ENCODE measurements around the gene ANKRD18B. TPM values are rescaled to one million over a fixed set of nuclear protein-coding genes. Genes with fewer than 3 reads are reported as not detected.
"Not testable (repeated sequence)": the region's sequence is repeated elsewhere in the genome, so short reads cannot be mapped to it uniquely, and the experiment has no call there.

Gene ANKRD18B
- total and polyA plus RNA-seq, 10 of the 15 experiments (the other 5 are each of a cell fraction or from before 2014, with no cell fraction given) = not detected

DNA sequence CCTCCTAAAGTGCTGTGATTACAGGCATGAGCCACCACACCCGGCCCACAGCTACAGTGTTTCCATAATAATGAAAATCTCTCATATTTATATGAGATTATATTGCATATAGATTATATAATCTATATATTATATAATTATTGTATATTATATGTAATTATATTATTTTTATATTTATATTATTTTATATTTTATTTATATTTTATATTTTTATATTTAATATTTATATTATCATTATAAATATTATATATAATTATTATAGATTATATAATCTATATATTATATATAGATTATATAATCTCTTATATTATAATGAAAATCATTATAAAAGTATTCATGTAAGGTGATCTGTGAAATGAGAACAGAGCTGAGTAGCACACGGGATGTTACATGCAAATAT, 11.5 kb downstream of the ANKRD18B start:
- BruUV-seq (replicated peaks) = no TSS peak
- DNase-seq (ENCODE audit: low read depth, low spot score) (no peak), FAIRE-seq (no peak), ATAC-seq (no peak)
- no peaks in the 10 kb centered on the region; a peak in 1 of 4 replicates for H3K27me3 ChIP-seq (replicated peaks in 1 of 2; ENCODE audit: control insufficient read depth in 2 of 2, insufficient read depth in 2 of 2, low read length in 1 of 2)
- ChIA-PET POLR2A (no interaction called here), RAD21 (ENCODE audit: unreplicated experiment) (no interaction called here), SMC1A (ENCODE audit: uncharacterized antibody, unreplicated experiment) (no interaction called here), CTCF (no interaction called here)
- no peak overlapping the region for H3K4me2 ChIP-seq (ENCODE audit: control insufficient read depth, insufficient read depth)
- TF ChIP-seq NFXL1 (IDR thresholded peaks at IDR 0.05; ENCODE audit: borderline replicate concordance) (no peak), IKZF2 (IDR thresholded peaks at IDR 0.05) (no peak), STAT3 (IDR thresholded peaks at IDR 0.05; ENCODE audit: low read depth, low read length) (no peak), HDAC6 (IDR thresholded peaks at IDR 0.05; ENCODE audit: unreplicated experiment) (no peak), TAF1 (IDR thresholded peaks at IDR 0.05; ENCODE audit: borderline replicate concordance, low read depth, low read length) (no peak), BMI1 (IDR thresholded peaks at IDR 0.05; ENCODE audit: borderline replicate concordance) (no peak), SRF (IDR thresholded peaks at IDR 0.05; ENCODE audit: low read depth in 2 of 2, low read length in 2 of 2) (no peak), ZNF24 (IDR thresholded peaks at IDR 0.05) (no peak), BCL11A (IDR thresholded peaks at IDR 0.05; ENCODE audit: low read depth, low read length) (no peak), POLR2AphosphoS2 (IDR thresholded peaks at IDR 0.05; ENCODE audit: low read depth, low read length) (no peak), RCOR1 (conservative IDR thresholded peaks at IDR 0.05; ENCODE audit: low read depth, low read length) (no peak), KLF5 (IDR thresholded peaks at IDR 0.05; ENCODE audit: partially characterized antibody) (no peak)
- no peak overlapping the region for H3K9ac ChIP-seq (ENCODE audit: control insufficient read depth, insufficient read depth, low read length)
- no peak overlapping the region for H3K27ac ChIP-seq (ENCODE audit: control insufficient read depth, insufficient read depth)
- no peak overlapping the region for H2AFZ ChIP-seq (ENCODE audit: control insufficient read depth, low read depth, low read length)
- H4K20me1 ChIP-seq (ENCODE audit: control insufficient read depth, insufficient read depth) = no peaks in the 10 kb centered on the region
- H3K4me1 ChIP-seq (ENCODE audit: control insufficient read depth, insufficient read depth, low read length) = no peaks in the 10 kb centered on the region
- in situ Hi-C loops (cut with MboI) (no loop called here), intact Hi-C loops (cut with micrococcal nuclease; ENCODE audit: unreplicated experiment) (no loop called here)
- H3K4me3 ChIP-seq = no peak overlapping the region
- H3K9me3 ChIP-seq (replicated peaks; ENCODE audit: control insufficient read depth, insufficient read depth, low read length) = no peaks in the 10 kb centered on the region
- WGBS (ENCODE audit: insufficient coverage, insufficient replicate concordance, low lambda C conversion rate, missing lambda C conversion rate) = 39% methylated on average over 2 of the region's 2 CpGs
- H3K36me3 ChIP-seq (ENCODE audit: control insufficient read depth in 2 of 2, insufficient read depth in 2 of 2, low read length in 1 of 2) = no peaks in the 10 kb centered on the region
- H3K79me2 ChIP-seq (ENCODE audit: control insufficient read depth, insufficient read depth, low read length) = no peaks in the 10 kb centered on the region

DNA sequence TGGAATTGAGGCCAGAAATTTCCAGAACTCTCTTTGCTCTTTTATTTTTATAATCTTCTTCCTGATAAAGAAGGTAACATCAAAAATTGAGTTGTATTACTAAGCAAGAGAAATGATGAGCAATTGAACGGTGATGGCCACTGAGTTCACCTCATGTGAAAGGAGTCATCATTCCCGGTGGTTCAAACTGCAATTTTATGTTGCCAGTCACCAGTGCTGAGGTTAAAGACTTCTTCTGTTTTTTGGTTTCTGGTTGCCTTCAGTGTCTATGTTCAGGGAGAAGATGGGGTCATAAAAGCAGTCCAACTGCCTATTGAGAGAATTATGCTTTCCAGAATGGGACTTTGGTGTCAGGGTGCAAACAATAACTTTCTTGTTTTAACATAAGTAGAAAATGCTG, 19.4 kb downstream of the ANKRD18B start:
- FAIRE-seq; H3K36me3 ChIP-seq (ENCODE audit: control insufficient read depth in 2 of 2, insufficient read depth in 2 of 2, low read length in 1 of 2); ATAC-seq; H3K79me2 ChIP-seq (ENCODE audit: control insufficient read depth, insufficient read depth, low read length); H3K4me2 ChIP-seq (ENCODE audit: control insufficient read depth, insufficient read depth); BruUV-seq (replicated peaks); H3K9ac ChIP-seq (ENCODE audit: control insufficient read depth, insufficient read depth, low read length); RAD21 ChIA-PET (ENCODE audit: unreplicated experiment); H4K20me1 ChIP-seq (ENCODE audit: control insufficient read depth, insufficient read depth); DNase-seq (ENCODE audit: low read depth, low spot score); intact Hi-C loops (cut with micrococcal nuclease; ENCODE audit: unreplicated experiment); H3K27me3 ChIP-seq (replicated peaks in 1 of 2; ENCODE audit: control insufficient read depth in 2 of 2, insufficient read depth in 2 of 2, low read length in 1 of 2); SMC1A ChIA-PET (ENCODE audit: uncharacterized antibody, unreplicated experiment); H3K9me3 ChIP-seq (replicated peaks; ENCODE audit: control insufficient read depth, insufficient read depth, low read length); H3K27ac ChIP-seq (ENCODE audit: control insufficient read depth, insufficient read depth); H3K4me1 ChIP-seq (ENCODE audit: control insufficient read depth, insufficient read depth, low read length); in situ Hi-C loops (cut with MboI); POLR2A ChIA-PET; CTCF ChIA-PET; H3K4me3 ChIP-seq; H2AFZ ChIP-seq (ENCODE audit: control insufficient read depth, low read depth, low read length): not testable (repeated sequence)
- WGBS (ENCODE audit: insufficient coverage, insufficient replicate concordance, low lambda C conversion rate, missing lambda C conversion rate) = 39% methylated on average over 2 of the region's 2 CpGs

DNA sequence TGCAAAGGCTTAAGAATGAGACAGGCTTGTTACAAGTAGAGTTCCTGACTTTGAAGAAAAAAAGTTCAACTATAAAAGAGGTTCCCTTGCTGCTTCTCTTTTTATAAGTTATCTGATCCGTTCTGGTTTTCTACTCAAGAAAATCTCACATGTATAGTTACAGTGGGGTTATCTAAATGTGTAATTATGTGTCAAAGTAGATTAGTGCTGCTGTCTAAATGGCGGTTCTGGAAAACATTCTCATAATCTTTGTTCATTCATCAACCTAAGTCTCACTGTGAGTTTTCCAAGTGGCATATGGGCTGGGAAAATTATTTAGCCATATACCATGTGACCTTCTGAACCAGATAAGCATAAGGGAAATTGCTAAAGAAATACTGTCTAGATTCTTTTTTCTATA, 21.7 kb downstream of the ANKRD18B start:
- H3K36me3 ChIP-seq (ENCODE audit: control insufficient read depth in 2 of 2, insufficient read depth in 2 of 2, low read length in 1 of 2); H3K4me3 ChIP-seq; H3K27me3 ChIP-seq (replicated peaks in 1 of 2; ENCODE audit: control insufficient read depth in 2 of 2, insufficient read depth in 2 of 2, low read length in 1 of 2); SMC1A ChIA-PET (ENCODE audit: uncharacterized antibody, unreplicated experiment); H3K9ac ChIP-seq (ENCODE audit: control insufficient read depth, insufficient read depth, low read length); H2AFZ ChIP-seq (ENCODE audit: control insufficient read depth, low read depth, low read length); H3K4me2 ChIP-seq (ENCODE audit: control insufficient read depth, insufficient read depth); H3K4me1 ChIP-seq (ENCODE audit: control insufficient read depth, insufficient read depth, low read length); RAD21 ChIA-PET (ENCODE audit: unreplicated experiment); POLR2A ChIA-PET; H3K9me3 ChIP-seq (replicated peaks; ENCODE audit: control insufficient read depth, insufficient read depth, low read length); intact Hi-C loops (cut with micrococcal nuclease; ENCODE audit: unreplicated experiment); H3K27ac ChIP-seq (ENCODE audit: control insufficient read depth, insufficient read depth); FAIRE-seq; ATAC-seq; in situ Hi-C loops (cut with MboI); CTCF ChIA-PET; H3K79me2 ChIP-seq (ENCODE audit: control insufficient read depth, insufficient read depth, low read length); BruUV-seq (replicated peaks); H4K20me1 ChIP-seq (ENCODE audit: control insufficient read depth, insufficient read depth); DNase-seq (ENCODE audit: low read depth, low spot score): not testable (repeated sequence)
- 42% methylated on average over 2 of the region's 2 CpGs for WGBS (ENCODE audit: insufficient coverage, insufficient replicate concordance, low lambda C conversion rate, missing lambda C conversion rate)

Measured in GM12878 (cell line).